Activated CD8-positive, alpha-beta T cell treated with anti-CD3 and anti-CD28 coated beads, Interleukin-2, amount 10 ng/mL, durations not matched to agents 7 days and 5 days (primary cell): ENCODE results near the gene NAA38. TPM values are rescaled to one million over a fixed set of nuclear protein-coding genes. Genes with fewer than 3 reads are reported as not detected.

ENCODE experiments used
- ATAC-seq: fragments of 150-1000 bp; cut with Tn5 transposase; one replicate; pipeline ENCODE4 v1.10.0; 2021; ENCODE audit warnings: moderate library complexity
- CTCF ChIA-PET: fragments of 350-600 bp; sonication (Branson Sonifier 250); formaldehyde crosslinking; loops from one replicate; lab custom pipeline; 2021; ENCODE audit warnings: antibody characterized with exemption; lab: Charles Lee
- POLR2A ChIA-PET: fragments of 350-600 bp; sonication (Branson Sonifier 250); formaldehyde crosslinking; loops from one replicate; lab custom pipeline; 2021; ENCODE audit warnings: antibody characterized with exemption; lab: Charles Lee
- DNase-seq: peaks from one replicate; pipeline ENCODE4 v3.0.0-alpha.2; 2020
- H3K27ac Mint-ChIP-seq: one replicate; pipeline ENCODE4 v1.8.0; 2021; ENCODE audit warnings: mild to moderate bottlenecking, mixed read lengths
- H3K27me3 Mint-ChIP-seq: one replicate; pipeline ENCODE4 v1.8.0; 2021; ENCODE audit warnings: low read depth, mixed read lengths
- H3K36me3 Mint-ChIP-seq: one replicate; pipeline ENCODE4 v1.8.0; 2021; ENCODE audit warnings: low read depth, mixed read lengths
- H3K4me1 Mint-ChIP-seq: one replicate; pipeline ENCODE4 v1.8.0; 2021; ENCODE audit warnings: low read depth, mixed read lengths
- H3K4me3 Mint-ChIP-seq: one replicate; pipeline ENCODE4 v1.8.0; 2021; ENCODE audit warnings: mild to moderate bottlenecking, mixed read lengths
- H3K9me3 Mint-ChIP-seq: one replicate; pipeline ENCODE4 v1.8.0; 2022; ENCODE audit warnings: mixed read lengths; ENCODE audit not compliant: insufficient read depth
- total RNA-seq, 2 experiments: library from RNA; stranded (reverse); gene quantifications; one replicate each; pipeline ENCODE4 v1.2.3, GENCODE V29; 2021

Gene NAA38
- total RNA-seq, 2 experiments from 2014 or later, result 92.7 to 93.1 TPM

DNA sequence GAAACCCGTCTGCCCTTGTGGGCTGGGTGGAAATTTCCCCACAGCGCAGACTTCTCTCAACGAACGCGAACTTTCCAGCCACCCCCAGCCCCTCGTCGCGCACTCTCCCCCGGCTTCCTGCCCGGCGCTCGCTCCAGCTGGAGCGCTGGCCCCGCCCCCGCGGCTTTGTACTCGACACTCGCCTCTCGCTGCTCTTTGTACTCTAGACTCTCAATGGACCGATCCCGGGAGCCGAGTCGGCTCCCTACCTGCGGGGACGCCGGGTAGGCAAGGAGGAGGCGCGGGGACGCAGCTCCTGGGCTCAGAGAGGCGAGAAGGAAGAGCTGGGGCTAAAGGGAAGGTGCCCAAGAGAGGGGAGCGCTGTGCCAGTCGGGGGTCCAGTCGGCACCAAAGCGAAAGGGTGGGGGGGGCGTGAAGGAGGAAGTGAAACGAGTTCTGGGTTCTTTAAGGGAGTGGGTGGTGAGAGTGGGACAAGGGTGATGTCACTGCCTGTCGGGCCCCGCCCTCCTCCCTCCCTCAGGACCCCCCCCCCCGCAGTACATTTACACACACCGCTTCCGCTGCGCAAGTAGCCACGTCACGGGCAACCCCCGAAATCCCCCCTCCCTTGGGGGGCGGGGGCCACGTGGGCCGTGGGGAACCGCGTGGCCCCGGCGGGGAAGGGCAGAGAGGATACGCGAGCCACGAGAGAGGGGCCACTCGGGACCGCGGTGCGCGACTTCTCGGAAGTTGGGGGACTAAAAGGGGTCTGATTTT, 13.6 kb downstream of the NAA38 start:
- Mint-ChIP-seq H3K27me3 (no peaks in the 10 kb centered on the region), H3K4me1 (peaks cover 46% of the 10 kb centered on the region), H3K36me3 (no peaks in the 10 kb centered on the region), H3K27ac (peak overlapping the region; percentile 99), H3K9me3 (no peaks in the 10 kb centered on the region), H3K4me3 (peak overlapping the region; percentile 97)
- CTCF ChIA-PET, result interaction anchor here (5.3 kb wide), 1 partner anchor 9 kb away, joined by 50 read pairs; the partner anchor contains the start of gene KDM6B
- ATAC-seq, result peak; percentile 25
- DNase-seq, result peak; percentile 87
- POLR2A ChIA-PET, result interaction anchor here (0.9 to 1.8 kb wide), 3 partner anchors 9 to 330 kb away, joined by 3 to 7 read pairs (median 4); no protein-coding TSS in a partner anchor

DNA sequence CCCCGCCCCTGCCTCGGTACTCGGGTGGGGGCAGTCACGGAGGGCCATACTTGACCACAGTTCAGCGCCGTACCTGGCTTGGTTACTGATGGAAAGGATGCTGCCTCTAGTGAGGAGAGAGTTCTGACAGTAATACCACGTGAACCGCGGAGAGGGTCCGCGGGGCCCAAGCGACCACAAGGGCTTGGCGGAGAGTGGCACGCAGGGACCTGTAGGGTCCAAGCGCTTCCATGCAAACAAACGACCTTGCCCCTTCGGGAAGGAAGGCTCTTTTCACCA, 14.2 kb downstream of the NAA38 start:
- H3K36me3 Mint-ChIP-seq, result no peaks in the 10 kb centered on the region
- peak; percentile 58 for DNase-seq
- ChIA-PET POLR2A (interaction anchor here (0.9 to 1.8 kb wide), 4 partner anchors 8 to 330 kb away, joined by 3 to 7 read pairs (median 4); no protein-coding TSS in a partner anchor), CTCF (interaction anchor here (5.3 kb wide), 1 partner anchor 9 kb away, joined by 50 read pairs; the partner anchor contains the start of gene KDM6B)
- no peaks in the 10 kb centered on the region for H3K27me3 Mint-ChIP-seq
- peaks cover 49% of the 10 kb centered on the region for H3K4me1 Mint-ChIP-seq
- peak; percentile 1 for ATAC-seq
- peak overlapping the region; percentile 99 for H3K27ac Mint-ChIP-seq
- peak overlapping the region; percentile 97 for H3K4me3 Mint-ChIP-seq
- H3K9me3 Mint-ChIP-seq, result no peaks in the 10 kb centered on the region

DNA sequence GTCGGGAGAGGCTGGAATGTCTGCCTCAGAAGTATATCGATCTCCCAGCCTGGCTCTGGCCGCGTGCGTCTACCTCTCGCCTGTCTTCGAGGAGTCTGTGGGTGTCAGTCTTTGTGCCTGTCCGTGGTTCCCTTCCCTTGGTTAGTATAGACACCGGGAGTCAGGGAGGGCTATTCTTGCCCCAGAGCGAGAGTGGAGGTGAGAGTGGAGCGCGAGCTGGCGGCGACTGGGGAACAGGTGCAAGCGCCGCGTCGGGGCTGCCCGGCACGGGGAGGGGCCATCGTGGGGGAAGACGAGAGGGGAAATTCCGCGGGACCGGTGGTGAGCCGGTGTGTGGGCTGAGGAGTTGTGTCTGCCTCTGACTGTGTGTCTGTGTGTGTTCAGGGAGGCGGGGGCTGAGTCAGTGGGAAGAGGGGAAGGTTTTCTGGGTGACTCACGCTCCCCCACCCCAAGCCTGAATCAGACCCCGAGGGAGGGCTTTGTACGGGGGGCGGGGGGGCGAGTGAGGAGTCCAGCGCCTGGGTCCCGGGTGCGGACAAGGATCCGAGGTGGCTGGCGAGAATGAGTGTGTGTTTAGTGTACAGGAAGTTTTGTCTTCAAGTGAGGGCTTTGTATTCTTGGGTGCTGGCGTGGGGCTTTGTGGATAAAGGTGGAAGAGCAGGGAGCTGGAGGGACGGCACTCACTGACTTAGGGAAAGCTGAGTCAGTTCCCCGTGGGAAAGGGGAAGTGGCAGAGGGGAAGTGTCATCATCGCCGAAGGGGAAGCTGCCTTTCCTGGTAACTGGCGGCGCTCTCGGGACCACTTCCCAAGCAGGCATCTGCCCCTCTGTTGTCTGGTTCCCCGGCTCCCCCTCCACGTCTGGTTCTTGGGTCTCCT, 14.7 kb downstream of the NAA38 start:
- no peaks in the 10 kb centered on the region for H3K9me3 Mint-ChIP-seq
- DNase-seq (peak; percentile 83), ATAC-seq (peak; percentile 43)
- H3K4me1 Mint-ChIP-seq, result peaks cover 51% of the 10 kb centered on the region
- no peaks in the 10 kb centered on the region for H3K27me3 Mint-ChIP-seq
- no peaks in the 10 kb centered on the region for H3K36me3 Mint-ChIP-seq
- CTCF ChIA-PET, result interaction anchor here (1.0 to 5.3 kb wide), 2 partner anchors 8 to 9 kb away, joined by 4 to 50 read pairs; partner anchors contain the start of gene KDM6B
- H3K4me3 Mint-ChIP-seq, result peak overlapping the region; percentile 97
- H3K27ac Mint-ChIP-seq, result peak overlapping the region; percentile 99
- POLR2A ChIA-PET, result interaction anchor here (0.9 to 1.8 kb wide), 6 partner anchors 7 to 331 kb away, joined by 3 to 7 read pairs (median 4); partner anchors contain the start of gene NAA38

DNA sequence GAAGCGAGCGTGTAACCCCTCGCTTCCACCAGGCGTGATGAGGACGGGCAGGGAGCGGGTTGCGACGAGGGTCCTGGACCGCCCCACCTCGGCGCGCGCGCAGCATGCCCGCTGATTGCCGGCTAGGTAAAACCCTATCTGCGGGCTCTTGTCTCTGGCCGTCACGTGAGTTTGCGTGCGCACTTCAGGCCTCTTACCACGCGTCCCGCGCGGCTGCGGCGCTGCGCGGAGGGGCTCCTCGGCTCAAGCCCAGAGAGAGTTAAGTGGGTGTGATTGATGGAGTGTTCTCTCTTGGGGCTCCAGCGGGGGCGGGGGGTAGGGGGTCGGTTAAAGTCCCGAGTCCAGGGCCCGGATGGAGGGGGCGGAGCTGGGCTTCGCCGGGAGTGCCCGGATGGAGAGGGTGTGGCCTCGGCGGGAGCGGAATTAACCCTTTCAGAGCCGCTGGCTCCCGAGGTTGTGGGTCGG, 15.4 kb downstream of the NAA38 start:
- Mint-ChIP-seq H3K27me3 (no peaks in the 10 kb centered on the region), H3K36me3 (no peaks in the 10 kb centered on the region), H3K4me1 (peaks cover 58% of the 10 kb centered on the region), H3K27ac (peak overlapping the region; percentile 99), H3K9me3 (no peaks in the 10 kb centered on the region), H3K4me3 (peak overlapping the region; percentile 97)
- POLR2A ChIA-PET, result interaction anchor here (0.5 to 1.8 kb wide), 5 partner anchors 7 to 315 kb away, joined by 3 to 4 read pairs (median 3); partner anchors contain the start of gene NAA38
- ATAC-seq, result peak; percentile 12
- CTCF ChIA-PET, result interaction anchor here (1.0 to 5.3 kb wide), 3 partner anchors 8 to 15 kb away, joined by 4 to 50 read pairs (median 6); partner anchors contain the start of genes KDM6B and NAA38
- peak; percentile 86 for DNase-seq

DNA sequence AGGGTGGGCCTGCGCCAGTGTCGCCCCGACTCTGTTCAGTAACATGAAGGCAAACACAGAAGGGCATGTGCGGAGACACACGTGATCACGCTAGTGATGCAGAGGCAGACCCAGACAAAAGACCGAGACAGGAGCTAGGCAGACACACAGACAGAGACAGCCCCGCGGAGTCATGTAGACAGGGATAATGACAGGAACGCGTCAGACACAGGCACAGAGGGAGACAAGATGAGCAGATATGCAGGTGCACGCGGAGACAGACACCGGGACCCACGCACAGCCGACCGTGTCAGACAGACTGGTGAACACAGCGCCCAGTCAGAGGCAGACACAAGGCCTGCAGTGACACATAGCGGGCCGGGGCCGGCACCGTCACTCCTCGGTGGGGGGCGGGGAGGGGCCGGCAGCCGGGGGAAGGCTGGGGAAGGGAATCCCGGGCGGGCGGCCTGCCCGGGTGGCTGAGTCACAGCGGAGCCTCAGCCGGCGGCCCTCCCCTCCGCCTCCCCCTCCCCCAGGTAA, 15.9 kb downstream of the NAA38 start:
- peak; percentile 78 for DNase-seq
- H3K9me3 Mint-ChIP-seq, result no peaks in the 10 kb centered on the region
- ChIA-PET CTCF (interaction anchor here (1.0 to 5.3 kb wide), 4 partner anchors 7 to 16 kb away, joined by 4 to 50 read pairs (median 5); partner anchors contain the start of genes KDM6B and NAA38), POLR2A (interaction anchor here (0.5 to 1.6 kb wide), 6 partner anchors 15 to 332 kb away, joined by 3 to 5 read pairs (median 3); partner anchors contain the start of gene NAA38)
- no peaks in the 10 kb centered on the region for H3K27me3 Mint-ChIP-seq
- H3K4me1 Mint-ChIP-seq, result peaks cover 59% of the 10 kb centered on the region
- peak overlapping the region; percentile 77 for H3K27ac Mint-ChIP-seq
- peak; percentile 12 for ATAC-seq
- H3K36me3 Mint-ChIP-seq, result no peaks in the 10 kb centered on the region
- H3K4me3 Mint-ChIP-seq, result peak overlapping the region; percentile 97

DNA sequence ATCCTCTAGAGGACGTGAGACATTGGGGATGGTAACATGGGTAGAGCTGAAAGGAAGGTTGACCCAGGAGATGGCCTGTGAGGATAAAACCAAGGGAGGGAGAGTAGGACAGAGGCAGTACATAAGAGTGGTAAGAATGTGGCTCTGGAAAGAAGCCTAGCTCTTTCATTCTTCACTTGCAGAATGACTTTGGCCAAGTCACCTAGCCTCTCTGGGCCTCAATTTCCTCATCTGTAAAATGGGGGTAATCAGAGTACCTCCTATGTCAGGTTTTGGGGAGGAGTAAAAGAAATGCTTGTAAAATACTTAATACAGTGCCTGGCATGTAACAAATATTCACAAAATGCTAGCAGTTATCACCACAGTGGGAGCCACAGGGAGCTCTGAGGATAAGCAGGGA, 16.5 kb downstream of the NAA38 start:
- ChIA-PET POLR2A (interaction anchor here (0.7 kb wide), 2 partner anchors 92 to 332 kb away, joined by 3 to 5 read pairs; no protein-coding TSS in a partner anchor), CTCF (interaction anchor here (0.9 to 1.9 kb wide), 4 partner anchors 9 to 149 kb away, joined by 3 to 6 read pairs (median 4); partner anchors contain the start of gene NAA38)
- H3K4me3 Mint-ChIP-seq, result peak overlapping the region; percentile 97
- no peaks in the 10 kb centered on the region for H3K27me3 Mint-ChIP-seq
- ATAC-seq, result no peak
- H3K27ac Mint-ChIP-seq, result peak overlapping the region; percentile 77
- DNase-seq, result no peak
- no peaks in the 10 kb centered on the region for H3K36me3 Mint-ChIP-seq
- H3K4me1 Mint-ChIP-seq, result peaks cover 65% of the 10 kb centered on the region
- H3K9me3 Mint-ChIP-seq, result no peaks in the 10 kb centered on the region

DNA sequence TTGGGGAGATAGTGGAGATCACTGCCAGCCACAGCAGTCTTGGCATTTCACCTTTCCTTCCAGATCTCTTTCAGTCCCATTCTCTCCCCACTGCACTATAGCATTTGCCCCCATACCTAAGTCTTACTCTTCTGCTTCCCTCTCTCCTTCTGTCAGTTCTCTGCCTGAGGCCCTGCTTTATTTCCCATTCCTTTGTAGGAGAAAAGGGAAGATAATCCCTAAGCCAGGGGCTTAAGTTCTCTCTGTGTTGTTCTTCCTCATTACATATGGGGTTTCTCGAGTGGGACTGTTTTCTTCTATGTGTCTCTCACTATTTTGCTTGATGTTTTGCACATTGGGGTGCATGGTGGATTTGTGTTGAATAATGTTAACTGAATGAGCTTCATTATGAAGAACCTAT, 16.9 kb downstream of the NAA38 start:
- Mint-ChIP-seq H3K27me3 (no peaks in the 10 kb centered on the region), H3K36me3 (no peaks in the 10 kb centered on the region), H3K4me3 (peak overlapping the region; percentile 97), H3K27ac (peak overlapping the region; percentile 41), H3K4me1 (peaks cover 63% of the 10 kb centered on the region), H3K9me3 (no peaks in the 10 kb centered on the region)
- ATAC-seq (no peak), DNase-seq (no peak)
- ChIA-PET CTCF (interaction anchor here (0.9 to 1.9 kb wide), 4 partner anchors 9 to 150 kb away, joined by 3 to 6 read pairs (median 4); partner anchors contain the start of gene NAA38), POLR2A (no interaction called here)

DNA sequence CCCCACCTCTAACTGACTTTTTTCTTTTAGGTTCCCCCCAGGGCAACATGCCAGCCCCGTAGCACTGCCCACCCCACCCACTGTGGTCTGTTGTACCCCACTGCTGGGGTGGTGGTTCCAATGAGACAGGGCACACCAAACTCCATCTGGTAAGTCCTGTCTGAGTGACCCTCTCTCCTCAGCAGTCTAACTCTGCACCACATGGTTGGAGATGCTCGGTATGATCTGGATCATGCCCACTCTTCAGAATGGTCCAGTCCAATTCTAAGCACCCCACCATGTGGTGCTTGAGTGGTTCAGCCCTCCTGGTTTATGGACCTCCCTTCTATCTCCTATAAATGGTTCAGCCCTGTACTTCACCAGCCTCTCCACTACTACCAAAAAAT, 17.5 kb downstream of the NAA38 start:
- no peaks in the 10 kb centered on the region for H3K36me3 Mint-ChIP-seq
- peaks cover 64% of the 10 kb centered on the region for H3K4me1 Mint-ChIP-seq
- DNase-seq (no peak), ATAC-seq (no peak)
- H3K27me3 Mint-ChIP-seq, result no peaks in the 10 kb centered on the region
- CTCF ChIA-PET, result interaction anchor here (1.2 to 1.9 kb wide), 2 partner anchors 12 to 150 kb away, joined by 3 to 4 read pairs; no protein-coding TSS in a partner anchor
- H3K4me3 Mint-ChIP-seq, result no peak overlapping the region
- H3K9me3 Mint-ChIP-seq, result no peaks in the 10 kb centered on the region
- H3K27ac Mint-ChIP-seq, result no peak overlapping the region
- POLR2A ChIA-PET, result no interaction called here

DNA sequence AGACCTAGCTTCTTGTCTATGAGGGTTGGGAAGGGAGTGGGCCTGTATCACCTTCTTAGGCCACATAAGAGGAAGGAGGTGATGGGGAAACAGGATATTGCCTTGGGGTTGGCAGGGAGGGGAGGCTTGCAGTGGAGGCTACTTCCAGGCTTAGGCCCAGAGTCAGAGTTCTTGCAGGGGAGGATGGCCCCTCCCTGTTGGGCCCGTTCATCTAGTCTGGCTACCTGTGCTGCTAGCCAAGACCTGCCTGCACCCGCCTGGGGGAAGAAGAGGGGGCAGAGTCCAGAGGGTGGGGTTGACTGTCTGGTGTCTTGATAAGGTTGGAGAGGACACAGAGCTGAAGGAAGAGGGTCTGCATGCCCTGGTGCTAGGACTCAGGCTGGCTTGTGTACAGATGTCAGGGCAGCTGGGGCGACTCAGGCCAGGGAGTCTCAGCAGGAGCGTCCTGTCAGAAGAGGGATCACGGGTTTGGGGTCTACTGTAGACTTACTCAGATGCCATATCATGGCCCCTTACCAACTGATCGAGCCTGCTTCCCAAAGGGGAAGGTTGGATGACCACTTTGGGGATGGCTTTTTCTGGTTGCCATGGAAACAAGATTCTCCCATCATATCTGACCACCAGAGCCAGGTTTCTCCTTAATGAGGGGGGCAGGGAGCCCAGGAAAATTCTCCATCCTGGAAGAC, 18.0 kb downstream of the NAA38 start:
- peaks cover 68% of the 10 kb centered on the region for H3K4me1 Mint-ChIP-seq
- H3K9me3 Mint-ChIP-seq, result no peaks in the 10 kb centered on the region
- no peaks in the 10 kb centered on the region for H3K36me3 Mint-ChIP-seq
- H3K27ac Mint-ChIP-seq, result peak overlapping the region; percentile 83
- POLR2A ChIA-PET, result interaction anchor here (1.8 kb wide), 1 partner anchor 93 kb away, joined by 4 read pairs; the partner anchor contains the start of genes CNTROB and TRAPPC1
- DNase-seq (no peak), ATAC-seq (no peak)
- no peaks in the 10 kb centered on the region for H3K27me3 Mint-ChIP-seq
- CTCF ChIA-PET, result interaction anchor here (1.1 to 3.1 kb wide), 4 partner anchors 12 to 151 kb away, joined by 3 to 17 read pairs (median 4); partner anchors contain the start of genes TP53 and WRAP53
- peak overlapping the region; percentile 58 for H3K4me3 Mint-ChIP-seq
